ENCODE measurements around the gene SDC4.

SDC4 gene

GRCh38 chr20:45317826-45318225 is 30.4 kb downstream of the SDC4 start:
- no peak for DNase-seq

GRCh38 chr20:45316150-45317080 is 31.8 kb downstream of the SDC4 start:
- DNase-seq, result no peak

DNA sequence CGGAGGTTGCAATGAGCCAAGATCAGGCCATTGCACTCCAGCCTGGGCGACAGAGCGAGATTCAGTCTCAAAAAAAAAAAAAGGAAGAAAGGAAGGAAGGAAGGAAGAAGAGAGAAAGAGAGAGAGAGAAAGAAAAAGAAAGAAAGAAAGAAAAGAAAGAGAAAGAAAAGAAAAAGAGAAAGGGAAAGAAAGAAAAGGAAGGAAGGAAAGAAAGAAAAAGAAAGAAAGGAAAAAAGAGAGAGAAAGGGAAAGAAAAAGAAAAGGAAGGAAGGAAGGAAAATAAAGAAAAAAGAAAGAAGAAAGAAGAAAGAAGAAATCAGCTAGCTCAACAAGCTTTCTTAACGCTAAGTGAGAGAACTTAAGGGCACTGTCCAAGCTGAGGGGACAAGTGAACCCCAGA is 32.6 kb downstream of the SDC4 start:
- no peak for DNase-seq

DNA sequence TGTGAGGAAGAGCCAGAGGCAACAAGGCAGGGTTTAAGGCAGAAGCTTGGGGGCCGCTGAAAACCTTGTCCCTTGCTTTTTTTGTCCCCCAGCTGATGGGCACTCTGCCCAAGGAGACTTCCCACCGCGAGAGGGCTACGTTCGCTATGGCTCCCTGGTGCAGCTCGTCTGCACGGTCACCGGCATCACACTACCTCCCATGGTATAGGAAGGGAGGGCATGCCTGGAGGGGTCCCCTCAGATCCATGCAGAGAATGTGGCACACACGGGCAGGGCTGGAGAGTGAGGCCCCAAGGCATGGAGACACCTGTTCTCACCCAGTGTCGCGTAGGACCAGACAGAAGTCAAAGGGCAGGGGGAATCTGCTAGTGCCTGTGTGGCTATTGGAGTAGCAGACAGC is 34.3 kb downstream of the SDC4 start:
- DNase-seq, result no peak

GRCh38 chr20:45313065-45313695 is 35.0 kb downstream of the SDC4 start:
- no peak for DNase-seq

DNA sequence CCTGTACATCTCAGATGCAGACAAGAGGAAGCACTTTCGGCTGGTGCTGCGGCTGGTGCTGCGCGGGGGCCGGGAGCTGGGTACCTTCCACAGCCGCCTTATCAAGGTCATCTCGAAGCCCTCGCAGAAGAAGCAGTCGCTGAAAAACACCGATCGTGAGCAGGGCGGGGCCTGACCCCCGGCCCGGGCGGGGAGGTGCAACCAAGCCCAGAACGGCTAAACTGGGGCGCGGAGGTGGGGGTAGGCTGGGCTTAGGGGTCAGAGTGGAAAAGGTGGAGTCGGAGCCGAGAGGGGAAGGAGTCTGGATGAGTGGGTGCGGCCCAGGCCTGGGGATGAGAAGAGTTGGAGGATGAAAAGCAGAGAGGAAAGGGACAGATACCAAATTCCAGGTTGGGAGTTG is 36.0 kb downstream of the SDC4 start:
- DNase-seq, result no peak

- DNase-seq, result no peak
Measured at GRCh38 chr20:45311589-45312211, 36.5 kb downstream of the SDC4 start.

- DNase-seq, result no peak
Measured at GRCh38 chr20:45309075-45309474, 39.1 kb downstream of the SDC4 start.

- no peak for DNase-seq
Measured at GRCh38 chr20:45308117-45308778, 40.0 kb downstream of the SDC4 start, which contains the start of gene MATN4. Gene MATN4, minus strand, starts transcription at chr20:45308299. Its CDS starts 2,717 bp downstream, at chr20:45305582.

GRCh38 chr20:45307076-45307640 is 41.1 kb downstream of the SDC4 start:
- no peak for DNase-seq

- DNase-seq, result no peak
Measured at GRCh38 chr20:45306431-45306982, 41.7 kb downstream of the SDC4 start, which contains the start of gene RBPJL. Gene RBPJL, plus strand, starts transcription at chr20:45306840. Its CDS starts 83 bp downstream, at chr20:45306923.

DNA sequence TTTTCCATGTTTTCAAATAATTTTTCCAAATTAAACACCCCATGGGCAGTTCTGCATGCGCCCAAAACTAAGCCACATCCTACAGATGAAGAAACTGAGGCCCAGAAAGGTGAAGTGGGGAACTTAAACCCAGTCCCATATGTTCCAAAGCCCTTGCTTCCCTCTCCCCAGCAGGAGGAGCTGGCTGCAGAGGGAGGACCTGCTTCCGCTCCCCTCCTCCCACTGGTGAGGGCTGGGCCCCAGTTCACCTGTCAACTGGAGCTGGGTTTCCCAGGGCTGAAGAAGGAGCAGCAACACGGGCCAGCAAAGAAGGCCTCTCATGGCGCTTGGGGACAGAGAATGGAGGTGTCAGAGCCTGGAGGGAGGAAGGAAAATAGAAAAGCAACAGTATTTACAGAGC is 43.0 kb downstream of the SDC4 start:
- no peak for DNase-seq

- no peak for DNase-seq
Measured at GRCh38 chr20:45304464-45304999, 43.7 kb downstream of the SDC4 start.

- DNase-seq, result no peak
Measured at GRCh38 chr20:45303586-45304463, 44.4 kb downstream of the SDC4 start.

DNA sequence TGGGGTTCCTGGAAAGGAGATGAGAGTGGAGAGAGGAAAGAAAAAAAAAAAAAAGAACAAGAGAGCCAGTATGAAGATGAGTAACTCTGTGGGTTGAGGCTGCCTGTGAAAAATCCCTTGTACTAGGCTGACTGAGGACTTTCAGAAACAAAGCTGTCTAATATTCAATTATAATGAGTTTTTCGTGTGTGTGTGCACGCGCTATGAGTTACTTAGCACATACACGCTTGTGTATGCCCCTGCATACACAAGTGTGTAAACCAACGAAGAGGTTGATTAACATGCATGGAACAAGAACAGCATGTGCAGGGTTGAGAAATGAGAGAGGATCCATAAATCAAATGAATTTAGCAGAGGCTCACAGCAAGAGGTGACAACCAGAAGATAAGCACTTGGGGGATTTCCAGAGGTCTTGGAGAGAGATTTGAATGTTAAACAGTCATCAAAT is 46.4 kb downstream of the SDC4 start:
- DNase-seq, result no peak

- no peak for DNase-seq
Measured at GRCh38 chr20:45300961-45301360, 47.3 kb downstream of the SDC4 start.

- no peak for DNase-seq
Measured at GRCh38 chr20:45299786-45300185, 48.4 kb downstream of the SDC4 start.

GRCh38 chr20:45297786-45298497 is 50.3 kb downstream of the SDC4 start:
- DNase-seq, result no peak

- DNase-seq, result no peak
Measured at GRCh38 chr20:45294659-45295058, 53.6 kb downstream of the SDC4 start.

GRCh38 chr20:45294003-45294368 is 54.2 kb downstream of the SDC4 start:
- DNase-seq, result no peak

Data from SHP77 treated with DMSO at 0.1 percent for 48 hours (cell line).